ENCODE data around the gene PTPRN2. TPM values are rescaled to one million over a fixed set of nuclear protein-coding genes. Genes with fewer than 3 reads are reported as not detected.
A peak's percentile ranks its signal among the peaks of the same experiment; 100 is the strongest.

Gene PTPRN2
- total and polyA plus RNA-seq, 2 donors from 2014 or later = 4.8 to 6.2 TPM

DNA sequence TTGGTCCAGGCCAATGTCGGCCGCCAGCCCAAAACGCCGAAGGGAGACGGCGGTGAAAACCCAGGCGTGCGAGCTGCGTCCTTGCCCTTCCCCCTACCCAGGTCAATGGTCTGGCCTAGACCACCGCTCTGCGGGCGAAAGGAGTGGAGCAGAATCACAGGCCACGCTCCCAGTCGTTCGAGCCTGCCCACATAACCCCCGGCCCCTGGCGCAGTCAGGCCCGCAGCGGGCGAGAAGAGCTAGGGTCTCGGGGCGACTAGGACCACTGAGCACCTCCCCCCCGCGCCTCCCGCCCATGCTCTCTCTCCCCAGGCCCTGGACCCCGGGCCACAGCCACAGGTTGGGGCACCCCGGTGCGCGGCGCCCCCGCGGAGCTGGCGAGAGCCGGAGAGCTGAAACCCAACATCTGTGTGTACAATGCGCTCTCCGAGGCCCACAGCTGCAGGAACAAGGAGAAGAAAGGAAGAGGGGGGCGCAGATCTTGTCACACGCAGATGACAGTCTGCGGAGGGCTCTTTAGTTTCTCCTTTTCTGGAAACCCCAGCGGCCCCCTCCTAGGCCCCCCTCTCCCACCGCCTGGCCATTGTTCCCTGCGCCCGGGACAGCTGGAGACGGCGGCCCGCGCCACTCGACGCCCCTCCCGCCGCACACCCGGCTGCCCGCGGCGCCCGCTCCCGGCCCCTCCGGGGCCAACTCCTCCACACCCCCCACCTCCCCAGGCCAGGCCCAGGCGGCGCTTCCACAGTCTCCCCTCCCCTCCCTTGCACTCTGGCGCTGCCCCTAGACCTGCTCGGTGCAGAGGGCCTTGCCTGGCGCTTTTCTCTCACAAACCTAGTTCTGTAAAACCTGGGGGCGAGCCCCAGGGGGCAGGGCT, 895.8 kb downstream of the PTPRN2 start:
- Histone ChIP-seq H3K9ac (ENCODE audit: low read length in 3 of 3) (no peak overlapping the region), H3K4me1 (ENCODE audit: control insufficient read depth in 2 of 3, insufficient read depth in 2 of 3, low read depth in 1 of 3, low read length in 3 of 3) (peaks cover 0 to 4% (median 0%) of the 10 kb centered on the region in 3 donors), H3K4me3 (ENCODE audit: low read length in 3 of 3) (peak overlapping the region in 1 of 3 donors; percentile 32), H3K9me3 (ENCODE audit: control insufficient read depth in 2 of 3, insufficient read depth in 1 of 3, low read length in 3 of 3) (no peaks in the 10 kb centered on the region), H3K27me3 (ENCODE audit: control insufficient read depth, insufficient read depth, low read length) (peaks cover 38% of the 10 kb centered on the region), H3K27ac (ENCODE audit: low read depth in 2 of 2, low read length in 2 of 2) (no peak overlapping the region), H3K36me3 (ENCODE audit: control insufficient read depth in 2 of 3, insufficient read depth in 3 of 3, low read length in 3 of 3) (no peaks in the 10 kb centered on the region)
- FAIRE-seq (no peak), DNase-seq (peak in 3 of 5 donors; percentile 12 to 69 (median 37))
- TF ChIP-seq, protein P1, sequence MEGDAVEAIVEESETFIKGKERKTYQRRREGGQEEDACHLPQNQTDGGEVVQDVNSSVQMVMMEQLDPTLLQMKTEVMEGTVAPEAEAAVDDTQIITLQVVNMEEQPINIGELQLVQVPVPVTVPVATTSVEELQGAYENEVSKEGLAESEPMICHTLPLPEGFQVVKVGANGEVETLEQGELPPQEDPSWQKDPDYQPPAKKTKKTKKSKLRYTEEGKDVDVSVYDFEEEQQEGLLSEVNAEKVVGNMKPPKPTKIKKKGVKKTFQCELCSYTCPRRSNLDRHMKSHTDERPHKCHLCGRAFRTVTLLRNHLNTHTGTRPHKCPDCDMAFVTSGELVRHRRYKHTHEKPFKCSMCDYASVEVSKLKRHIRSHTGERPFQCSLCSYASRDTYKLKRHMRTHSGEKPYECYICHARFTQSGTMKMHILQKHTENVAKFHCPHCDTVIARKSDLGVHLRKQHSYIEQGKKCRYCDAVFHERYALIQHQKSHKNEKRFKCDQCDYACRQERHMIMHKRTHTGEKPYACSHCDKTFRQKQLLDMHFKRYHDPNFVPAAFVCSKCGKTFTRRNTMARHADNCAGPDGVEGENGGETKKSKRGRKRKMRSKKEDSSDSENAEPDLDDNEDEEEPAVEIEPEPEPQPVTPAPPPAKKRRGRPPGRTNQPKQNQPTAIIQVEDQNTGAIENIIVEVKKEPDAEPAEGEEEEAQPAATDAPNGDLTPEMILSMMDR (IDR thresholded peaks at IDR 0.05; ENCODE audit: borderline replicate concordance, extremely low read depth, insufficient read depth) = no peak
- intact Hi-C loops (cut with DNase I) = no loop called here

DNA sequence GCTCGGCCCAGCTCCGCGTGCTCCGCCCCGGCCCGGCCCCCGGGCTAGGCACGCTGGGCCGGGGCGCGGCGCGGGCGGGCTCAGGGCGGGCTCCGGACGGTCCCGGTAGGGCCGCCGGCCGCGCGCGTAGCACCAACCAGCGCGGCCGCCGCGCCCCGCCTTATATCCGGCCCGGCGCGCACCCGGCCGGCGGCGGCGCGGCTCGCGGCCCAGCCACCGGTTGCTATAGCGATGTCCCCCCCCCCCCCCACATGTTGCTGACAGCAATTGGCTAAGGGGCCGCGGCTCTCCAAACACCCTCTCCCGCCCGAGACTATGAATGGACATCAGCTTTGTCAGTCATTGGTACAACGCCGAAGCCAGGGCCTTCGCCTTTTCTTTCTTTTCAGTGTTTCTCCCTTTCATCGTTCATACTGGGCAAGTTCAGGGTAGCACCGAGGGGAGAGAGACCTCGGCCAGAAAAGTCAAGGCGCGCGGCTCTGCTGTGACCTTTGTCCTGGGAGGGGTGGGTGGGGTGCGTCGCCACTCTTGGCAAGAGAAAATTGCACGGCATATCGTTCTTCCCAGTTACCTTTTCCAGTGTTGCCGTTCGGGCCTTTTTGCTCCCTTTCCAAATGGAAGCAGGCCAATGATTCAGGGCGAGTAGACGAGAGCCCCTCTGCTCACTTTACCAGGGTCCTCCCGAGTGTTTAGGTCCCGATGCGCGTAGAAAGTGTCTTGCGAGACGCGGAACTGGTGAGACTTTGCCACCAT, 896.6 kb downstream of the PTPRN2 start:
- H3K9ac ChIP-seq (ENCODE audit: low read length in 3 of 3) = no peak overlapping the region
- DNase-seq (peak; percentile 53 to 89 (median 69)), FAIRE-seq (no peak)
- TF ChIP-seq, protein P1 (IDR thresholded peaks at IDR 0.05; ENCODE audit: borderline replicate concordance, extremely low read depth, insufficient read depth) = no peak
- no peaks in the 10 kb centered on the region for H3K36me3 ChIP-seq (ENCODE audit: control insufficient read depth in 2 of 3, insufficient read depth in 3 of 3, low read length in 3 of 3)
- intact Hi-C loops (cut with DNase I) = no loop called here
- no peak overlapping the region for H3K27ac ChIP-seq (ENCODE audit: low read depth in 2 of 2, low read length in 2 of 2)
- peaks cover 46% of the 10 kb centered on the region for H3K27me3 ChIP-seq (ENCODE audit: control insufficient read depth, insufficient read depth, low read length)
- H3K4me3 ChIP-seq (ENCODE audit: low read length in 3 of 3) = peak overlapping the region in 1 of 3 donors; percentile 32
- H3K4me1 ChIP-seq (ENCODE audit: control insufficient read depth in 2 of 3, insufficient read depth in 2 of 3, low read depth in 1 of 3, low read length in 3 of 3) = peaks cover 0 to 4% (median 0%) of the 10 kb centered on the region in 3 donors
- no peaks in the 10 kb centered on the region for H3K9me3 ChIP-seq (ENCODE audit: control insufficient read depth in 2 of 3, insufficient read depth in 1 of 3, low read length in 3 of 3)

DNA sequence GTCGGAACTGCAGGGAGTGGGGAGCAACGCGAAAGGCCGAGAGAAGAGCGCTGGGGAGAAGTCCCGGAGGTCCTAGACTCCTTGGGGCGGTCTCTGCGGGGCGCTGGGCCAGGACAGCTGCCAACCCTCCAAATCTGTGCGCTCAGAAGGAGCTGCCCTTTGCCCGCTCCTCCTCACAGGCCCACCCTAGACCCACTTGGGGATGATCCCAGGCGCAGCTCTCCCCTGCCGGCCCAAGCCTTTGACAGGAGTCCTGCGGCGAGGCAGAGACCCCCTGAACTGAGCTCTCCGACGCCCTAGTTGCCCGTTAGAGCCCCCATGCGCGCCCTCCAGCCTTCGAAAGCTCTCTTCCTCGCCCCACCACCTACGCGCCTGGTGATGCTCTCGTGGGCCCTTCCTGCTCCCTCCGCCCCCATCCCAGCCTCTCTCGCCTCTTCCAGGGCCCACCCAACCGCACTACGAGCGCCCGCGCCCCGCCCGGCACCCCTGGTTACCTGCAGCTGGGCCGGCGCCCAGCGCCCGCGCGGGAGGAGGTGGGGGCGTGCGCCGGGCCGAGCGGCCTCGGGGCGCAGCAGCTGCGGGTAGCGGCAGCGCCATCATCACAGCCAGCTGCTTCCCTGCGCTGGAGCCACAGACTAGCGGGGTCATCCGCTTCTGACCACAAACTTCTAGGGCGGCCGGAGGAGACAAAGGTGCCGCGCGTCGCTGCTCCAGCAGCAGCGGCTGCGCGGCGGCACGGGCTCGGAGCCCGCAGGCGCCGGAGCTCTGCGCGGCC, 897.4 kb downstream of the PTPRN2 start:
- H3K36me3 ChIP-seq (ENCODE audit: control insufficient read depth in 2 of 3, insufficient read depth in 3 of 3, low read length in 3 of 3) = no peaks in the 10 kb centered on the region
- FAIRE-seq = no peak

More for the DNA sequence above, 897.4 kb downstream of the PTPRN2 start:
- Histone ChIP-seq H3K27ac (ENCODE audit: low read depth in 2 of 2, low read length in 2 of 2) (no peak overlapping the region), H3K27me3 (ENCODE audit: control insufficient read depth, insufficient read depth, low read length) (peaks cover 46% of the 10 kb centered on the region), H3K4me3 (ENCODE audit: low read length in 3 of 3) (no peak overlapping the region), H3K9me3 (ENCODE audit: control insufficient read depth in 2 of 3, insufficient read depth in 1 of 3, low read length in 3 of 3) (no peaks in the 10 kb centered on the region), H3K4me1 (ENCODE audit: control insufficient read depth in 2 of 3, insufficient read depth in 2 of 3, low read depth in 1 of 3, low read length in 3 of 3) (peaks cover 0 to 4% (median 0%) of the 10 kb centered on the region in 3 donors), H3K9ac (ENCODE audit: low read length in 3 of 3) (no peak overlapping the region)
- TF ChIP-seq, protein P1 (IDR thresholded peaks at IDR 0.05; ENCODE audit: borderline replicate concordance, extremely low read depth, insufficient read depth) = no peak
- intact Hi-C loops (cut with DNase I) = no loop called here
- DNase-seq = peak in 2 of 5 donors; percentile 14 to 62

Measured in kidney (tissue), 14 donors.